Fibroblast of lung (primary cell): ENCODE data around the gene ARFGAP3.

Source experiments
- CTCF ChIP-seq, 2 donors: IDR thresholded peaks in 1 of 2; conservative IDR thresholded peaks in 1 of 2; 1 replicate in 1 of 2; 2 replicates in 1 of 2; pipeline ENCODE4 v1.5.1; 2011 to 2012; ENCODE audit warnings: low read length in 2 of 2, control low read depth in 1 of 2, inconsistent platforms in 1 of 2, low read depth in 1 of 2, mild to moderate bottlenecking in 1 of 2
- EZH2 ChIP-seq: IDR thresholded peaks from 2 replicates; pipeline ENCODE4 v1.5.1; 2012; ENCODE audit warnings: low read length, control low read depth, mild to moderate bottlenecking; ENCODE audit errors: missing control alignments

GRCh38 chr22:42796081-42796480, 61.0 kb downstream of the ARFGAP3 start:
- no peak for TF ChIP-seq CTCF (conservative IDR thresholded peaks at IDR 0.05 in 1 of 2, IDR thresholded peaks at IDR 0.05 in 1 of 2; ENCODE audit: low read depth in 1 of 2, low read length in 2 of 2)
- no peak for TF ChIP-seq EZH2
